CD4-positive, alpha-beta memory T cell (primary cell): ENCODE results near the gene THOC6. TPM values are rescaled to one million over a fixed set of nuclear protein-coding genes. Genes with fewer than 3 reads are reported as not detected.
A peak's percentile ranks its signal among the peaks of the same experiment; 100 is the strongest.

Experiments
- CTCF ChIA-PET: fragments of 350-600 bp; sonication (Branson Sonifier 250); formaldehyde crosslinking; loops from one replicate; lab custom pipeline; 2021; ENCODE audit warnings: inconsistent platforms; ENCODE audit not compliant: partially characterized antibody; lab: Charles Lee
- POLR2A ChIA-PET: fragments of 350-600 bp; sonication (Branson Sonifier 250); formaldehyde crosslinking; loops from one replicate; lab custom pipeline; 2021; ENCODE audit not compliant: partially characterized antibody; lab: Charles Lee
- DNase-seq, 5 donors: peaks; one replicate each; pipeline versions ENCODE4 v3.0.0 to v3.0.0-alpha.2; 2020 to 2022; ENCODE audit warnings: mixed read lengths in 1 of 5
- H3K27ac ChIP-seq: one replicate; pipeline ENCODE4 v1.7.0; 2013; ENCODE audit warnings: low read depth, low read length
- H3K27me3 ChIP-seq: 2 replicates; pipeline ENCODE4 v1.7.0; 2013; ENCODE audit warnings: mild to moderate bottlenecking, low read length, moderate library complexity; ENCODE audit not compliant: insufficient read depth
- H3K36me3 ChIP-seq: 2 replicates; pipeline ENCODE4 v1.7.0; 2013; ENCODE audit warnings: mild to moderate bottlenecking, low read length, moderate library complexity; ENCODE audit not compliant: insufficient read depth
- H3K4me1 ChIP-seq: 2 replicates; pipeline ENCODE4 v1.7.0; 2013; ENCODE audit warnings: mild to moderate bottlenecking, low read length, moderate library complexity; ENCODE audit not compliant: insufficient read depth
- H3K4me3 ChIP-seq, 2 donors: one replicate each; pipeline ENCODE4 v1.7.0; 2013; ENCODE audit warnings: low read length in 2 of 2, mild to moderate bottlenecking in 1 of 2
- H3K9me3 ChIP-seq, 2 donors: one replicate each; pipeline ENCODE4 v1.7.0; 2013; ENCODE audit warnings: low read length in 2 of 2, control low read depth in 1 of 2; ENCODE audit not compliant: control insufficient read depth in 1 of 2
- H3K27ac Mint-ChIP-seq, 7 donors: one replicate each; pipeline ENCODE4 v1.8.0; 2020 to 2021; ENCODE audit warnings: mixed read lengths in 7 of 7, mild to moderate bottlenecking in 6 of 7, inconsistent platforms in 3 of 7, moderate library complexity in 3 of 7
- H3K27me3 Mint-ChIP-seq, 2 donors: one replicate each; pipeline ENCODE4 v1.8.0; 2020 to 2021; ENCODE audit warnings: mixed read lengths in 2 of 2
- H3K36me3 Mint-ChIP-seq, 2 donors: one replicate each; pipeline ENCODE4 v1.8.0; 2020 to 2021; ENCODE audit warnings: mixed read lengths in 2 of 2, inconsistent platforms in 1 of 2, mild to moderate bottlenecking in 1 of 2
- H3K4me1 Mint-ChIP-seq, 4 donors: one replicate each; pipeline ENCODE4 v1.8.0; 2020 to 2021; ENCODE audit warnings: mixed read lengths in 4 of 4, mild to moderate bottlenecking in 1 of 4
- H3K4me3 Mint-ChIP-seq, 8 donors: one replicate each; pipeline ENCODE4 v1.8.0; 2020 to 2021; ENCODE audit warnings: mixed read lengths in 8 of 8, mild to moderate bottlenecking in 7 of 8, moderate library complexity in 6 of 8, inconsistent platforms in 3 of 8
- H3K9me3 Mint-ChIP-seq, 8 donors: one replicate each; pipeline ENCODE4 v1.8.0; 2020 to 2021; ENCODE audit warnings: mixed read lengths in 8 of 8, mild to moderate bottlenecking in 5 of 8, inconsistent platforms in 3 of 8, moderate library complexity in 1 of 8
- intact Hi-C: fragments of 100-400 bp; cut with micrococcal nuclease; formaldehyde crosslinking; loops from one replicate; pipeline ENCODE4 v1.15.1; 2023
- polyA plus RNA-seq, 2 donors: library from polyadenylated mRNA; unstranded; fragments of 300-500 nt; fragmentation: Illumina TruSeq; gene quantifications; one replicate each; pipeline ENCODE4 v1.2.3, GENCODE V29; 2021
- total RNA-seq, 2 experiments: library from RNA; stranded (reverse); gene quantifications; one replicate each; pipeline ENCODE4 v1.2.3, GENCODE V29; 2021

The THOC6 gene
- total and polyA plus RNA-seq, 4 experiments from 2014 or later = 18.4 to 48.8 (median 32.0) TPM

DNA sequence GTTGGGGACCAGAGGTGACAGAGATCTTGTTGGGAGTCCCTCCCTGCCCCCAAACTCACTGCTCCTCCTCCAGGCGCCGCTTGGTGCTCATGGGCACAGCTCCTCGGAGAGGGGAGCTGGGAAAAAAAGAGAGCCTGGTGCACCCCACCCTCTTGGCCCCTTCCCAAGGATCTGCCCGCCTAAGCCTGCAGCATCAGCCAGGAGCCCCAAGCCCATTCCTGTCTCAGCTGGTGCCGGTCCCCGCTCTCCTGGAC lies 493 bp upstream of the THOC6 start:
- H3K4me1 Mint-ChIP-seq = peaks cover 21 to 68% (median 44%) of the 10 kb centered on the region in 4 donors
- H3K36me3 ChIP-seq = peaks cover 20% of the 10 kb centered on the region
- H3K36me3 Mint-ChIP-seq = peaks cover 3 to 22% of the 10 kb centered on the region in 2 donors
- ChIA-PET POLR2A (interaction anchor here (0.6 to 5.9 kb wide), 9 partner anchors 7 to 127 kb away, joined by 3 to 89 read pairs (median 7); partner anchors contain the start of genes MMP25, PKMYT1 and ZNF213), CTCF (interaction anchor here (0.9 to 18.6 kb wide), 7 partner anchors 8 to 148 kb away, joined by 3 to 444 read pairs (median 4); partner anchors contain the start of gene CLDN9)
- peak overlapping the region; percentile 92 to 99 (median 98) for H3K27ac Mint-ChIP-seq
- intact Hi-C loops = loop anchor here (10.0 kb wide), 1 partner anchor 119 kb away; no protein-coding TSS in a partner anchor
- H3K27ac ChIP-seq = peak overlapping the region; percentile 90
- H3K27me3 ChIP-seq = no peaks in the 10 kb centered on the region
- no peaks in the 10 kb centered on the region for H3K9me3 ChIP-seq
- H3K4me3 ChIP-seq = peak overlapping the region; percentile 38 to 85
- H3K4me3 Mint-ChIP-seq = peak overlapping the region; percentile 87 to 97 (median 93)
- peaks cover 50% of the 10 kb centered on the region for H3K4me1 ChIP-seq
- H3K27me3 Mint-ChIP-seq = peaks cover 0 to 2% of the 10 kb centered on the region in 2 donors
- H3K9me3 Mint-ChIP-seq = no peaks in the 10 kb centered on the region
- no peak for DNase-seq

DNA sequence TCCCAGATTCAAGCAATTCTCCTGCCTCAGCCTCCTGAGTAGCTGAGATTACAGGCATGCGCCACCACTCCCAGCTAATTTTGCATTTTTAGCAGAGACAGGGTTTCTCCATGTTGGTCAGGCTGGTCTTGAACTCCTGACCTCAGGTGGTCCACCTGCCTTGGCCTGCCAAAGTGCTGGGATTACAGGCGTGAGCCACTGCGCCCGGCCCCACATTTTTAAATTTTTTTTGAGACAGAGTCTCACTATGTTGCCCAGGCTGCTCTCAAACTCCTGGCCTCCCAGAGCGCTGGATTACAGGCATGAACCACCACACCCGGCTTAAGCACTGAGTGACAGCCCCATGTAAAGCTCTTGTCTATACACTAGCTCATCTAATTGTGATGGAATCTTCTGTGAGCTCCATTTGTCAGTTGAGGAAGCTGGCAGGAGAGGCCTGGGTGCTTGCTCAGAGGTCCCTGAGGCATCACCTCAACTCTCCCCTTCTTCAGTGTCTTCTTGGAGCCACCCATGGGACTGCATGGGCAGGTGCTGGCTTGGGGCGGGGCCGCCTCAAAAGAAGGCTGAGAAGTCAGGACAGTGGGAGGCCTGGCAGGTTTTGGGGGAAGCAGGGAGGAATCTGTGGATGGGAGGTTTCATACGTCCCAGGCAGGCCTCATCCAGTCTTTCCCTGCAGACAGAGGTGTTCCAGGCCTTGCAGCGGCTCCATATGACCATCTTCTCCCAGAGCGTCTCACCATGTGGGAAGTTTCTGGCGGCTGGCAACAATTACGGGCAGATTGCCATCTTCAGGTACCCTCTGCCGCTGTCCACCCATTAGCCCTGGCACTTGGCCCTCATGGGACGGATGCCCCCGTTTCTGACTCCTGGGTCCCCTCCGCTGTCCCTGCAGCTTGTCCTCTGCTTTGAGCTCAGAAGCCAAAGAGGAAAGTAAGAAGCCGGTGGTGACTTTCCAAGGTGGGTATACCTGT lies 1.5 kb downstream of the THOC6 start:
- Mint-ChIP-seq H3K4me3 (peak overlapping the region in 2 of 8 donors; percentile 12 to 26), H3K27ac (peak overlapping the region in 1 of 7 donors; percentile 42), H3K27me3 (peaks cover 4% of the 10 kb centered on the region in 2 donors), H3K9me3 (peaks cover 0 to 1% (median 0%) of the 10 kb centered on the region in 8 donors), H3K4me1 (peaks cover 25 to 69% (median 49%) of the 10 kb centered on the region in 4 donors), H3K36me3 (peaks cover 3 to 22% of the 10 kb centered on the region in 2 donors)
- Histone ChIP-seq H3K4me1 (peaks cover 61% of the 10 kb centered on the region), H3K27me3 (peaks cover 6% of the 10 kb centered on the region), H3K4me3 (no peak overlapping the region), H3K27ac (no peak overlapping the region), H3K9me3 (no peaks in the 10 kb centered on the region), H3K36me3 (peaks cover 20% of the 10 kb centered on the region)
- intact Hi-C loops = loop anchor here (10.0 kb wide), 1 partner anchor 121 kb away; no protein-coding TSS in a partner anchor
- CTCF ChIA-PET = interaction anchor here (0.7 to 18.6 kb wide), 6 partner anchors 9 to 837 kb away, joined by 3 to 444 read pairs (median 8); partner anchors contain the start of gene CLDN9
- POLR2A ChIA-PET = interaction anchor here (2.2 to 2.4 kb wide), 3 partner anchors 20 to 109 kb away, joined by 5 to 11 read pairs (median 7); partner anchors contain the start of genes MMP25 and ZNF213
- peak in 1 of 5 donors; percentile 32 for DNase-seq

DNA sequence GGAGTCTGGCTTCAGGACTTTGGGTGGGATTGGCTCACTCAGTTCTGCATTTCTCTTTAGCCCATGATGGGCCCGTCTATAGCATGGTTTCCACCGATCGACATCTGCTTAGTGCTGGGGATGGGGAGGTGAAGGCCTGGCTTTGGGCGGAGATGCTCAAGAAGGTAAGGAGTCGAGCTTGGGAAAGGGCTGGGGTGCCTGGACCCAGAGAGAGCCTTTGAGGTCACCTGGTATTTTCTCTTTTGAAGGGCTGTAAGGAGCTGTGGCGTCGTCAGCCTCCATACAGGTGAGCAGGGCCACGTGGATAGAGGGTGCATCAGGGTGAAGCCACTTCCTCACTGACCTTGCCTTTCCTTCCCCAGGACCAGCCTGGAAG lies 2.2 kb downstream of the THOC6 start:
- H3K9me3 ChIP-seq = no peaks in the 10 kb centered on the region
- H3K36me3 Mint-ChIP-seq = peaks cover 3 to 22% of the 10 kb centered on the region in 2 donors
- H3K4me3 ChIP-seq = no peak overlapping the region
- peaks cover 25 to 62% (median 48%) of the 10 kb centered on the region in 4 donors for H3K4me1 Mint-ChIP-seq
- DNase-seq = no peak
- intact Hi-C loops = loop anchor here (10.0 kb wide), 1 partner anchor 121 kb away; no protein-coding TSS in a partner anchor
- peak overlapping the region in 1 of 7 donors; percentile 42 for H3K27ac Mint-ChIP-seq
- H3K36me3 ChIP-seq = peaks cover 20% of the 10 kb centered on the region
- ChIA-PET POLR2A (no interaction called here), CTCF (interaction anchor here (1.1 to 18.6 kb wide), 5 partner anchors 8 to 105 kb away, joined by 5 to 444 read pairs (median 22); partner anchors contain the start of genes CLDN9 and ZNF213)
- H3K4me3 Mint-ChIP-seq = peak overlapping the region in 2 of 8 donors; percentile 26 to 41
- H3K27ac ChIP-seq = no peak overlapping the region
- H3K27me3 ChIP-seq = peaks cover 9% of the 10 kb centered on the region
- peaks cover 56% of the 10 kb centered on the region for H3K4me1 ChIP-seq
- peaks cover 0 to 1% (median 0%) of the 10 kb centered on the region in 8 donors for H3K9me3 Mint-ChIP-seq
- H3K27me3 Mint-ChIP-seq = peaks cover 4% of the 10 kb centered on the region in 2 donors

DNA sequence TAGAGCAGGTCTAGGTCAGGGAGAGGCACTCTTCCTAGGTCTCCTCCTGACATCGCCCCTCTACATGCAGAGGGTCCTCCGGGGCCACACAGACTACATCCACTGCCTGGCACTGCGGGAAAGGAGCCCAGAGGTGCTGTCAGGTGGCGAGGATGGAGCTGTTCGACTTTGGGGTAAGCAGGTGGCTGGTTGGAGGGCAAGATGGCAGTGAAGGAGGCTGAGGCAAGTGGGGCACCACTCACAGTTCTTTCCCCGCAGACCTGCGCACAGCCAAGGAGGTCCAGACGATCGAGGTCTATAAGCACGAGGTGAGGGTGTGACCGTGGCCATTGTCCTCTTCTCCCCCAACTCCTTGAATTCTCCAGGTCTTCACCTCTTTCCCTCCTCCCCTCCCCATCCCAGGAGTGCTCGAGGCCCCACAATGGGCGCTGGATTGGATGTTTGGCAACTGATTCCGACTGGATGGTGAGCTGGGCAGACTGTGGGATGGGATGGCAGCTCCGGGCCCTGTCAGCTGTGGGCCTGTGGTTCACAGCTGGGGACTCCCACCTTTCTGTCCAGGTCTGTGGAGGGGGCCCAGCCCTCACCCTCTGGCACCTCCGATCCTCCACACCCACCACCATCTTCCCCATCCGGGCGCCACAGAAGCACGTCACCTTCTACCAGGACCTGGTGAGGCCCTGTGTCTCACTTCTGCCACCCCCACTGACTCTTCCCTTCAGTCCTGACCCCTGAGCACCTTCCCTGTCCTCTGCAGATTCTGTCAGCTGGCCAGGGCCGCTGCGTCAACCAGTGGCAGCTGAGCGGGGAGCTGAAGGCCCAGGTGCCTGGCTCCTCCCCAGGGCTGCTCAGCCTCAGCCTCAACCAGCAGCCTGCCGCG lies 3.0 kb downstream of the THOC6 start:
- POLR2A ChIA-PET = interaction anchor here (1.0 to 5.4 kb wide), 8 partner anchors 19 to 124 kb away, joined by 4 to 37 read pairs (median 6); no protein-coding TSS in a partner anchor
- CTCF ChIA-PET = interaction anchor here (1.1 to 18.6 kb wide), 12 partner anchors 7 to 227 kb away, joined by 3 to 444 read pairs (median 13); partner anchors contain the start of genes CLDN9, MMP25, TNFRSF12A and ZNF213
- peaks cover 20 to 59% (median 40%) of the 10 kb centered on the region in 4 donors for H3K4me1 Mint-ChIP-seq
- H3K36me3 ChIP-seq = peaks cover 20% of the 10 kb centered on the region
- H3K9me3 Mint-ChIP-seq = peaks cover 0 to 1% (median 0%) of the 10 kb centered on the region in 8 donors
- no peak overlapping the region for H3K4me3 ChIP-seq
- peaks cover 9% of the 10 kb centered on the region for H3K27me3 ChIP-seq
- H3K4me3 Mint-ChIP-seq = peak overlapping the region in 2 of 8 donors; percentile 26 to 59
- intact Hi-C loops = loop anchor here (10.0 kb wide), 1 partner anchor 122 kb away; no protein-coding TSS in a partner anchor
- peaks cover 48% of the 10 kb centered on the region for H3K4me1 ChIP-seq
- H3K27ac Mint-ChIP-seq = peak overlapping the region in 2 of 7 donors; percentile 42 to 61
- H3K27ac ChIP-seq = no peak overlapping the region
- DNase-seq = no peak
- peaks cover 4 to 7% of the 10 kb centered on the region in 2 donors for H3K27me3 Mint-ChIP-seq
- H3K9me3 ChIP-seq = no peaks in the 10 kb centered on the region
- peaks cover 3 to 17% of the 10 kb centered on the region in 2 donors for H3K36me3 Mint-ChIP-seq

DNA sequence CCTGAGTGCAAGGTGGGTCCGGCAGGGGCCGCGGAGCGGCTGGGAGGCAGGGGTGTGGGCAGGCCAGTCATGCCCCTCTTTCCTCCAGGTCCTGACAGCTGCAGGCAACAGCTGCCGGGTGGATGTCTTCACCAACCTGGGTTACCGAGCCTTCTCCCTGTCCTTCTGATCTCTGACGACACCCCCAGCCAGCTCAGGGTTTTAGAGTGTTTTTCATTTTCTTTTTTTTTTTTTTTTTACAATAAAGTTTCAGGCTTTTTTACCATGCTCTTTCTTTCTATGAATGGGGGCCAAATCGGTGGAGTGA lies 3.6 kb downstream of the THOC6 start:
- Mint-ChIP-seq H3K27ac (no peak overlapping the region), H3K4me3 (peak overlapping the region in 1 of 8 donors; percentile 26), H3K9me3 (peaks cover 0 to 1% (median 0%) of the 10 kb centered on the region in 8 donors), H3K36me3 (peaks cover 3 to 14% of the 10 kb centered on the region in 2 donors), H3K4me1 (peaks cover 17 to 53% (median 35%) of the 10 kb centered on the region in 4 donors), H3K27me3 (peaks cover 6 to 9% of the 10 kb centered on the region in 2 donors)
- peaks cover 20% of the 10 kb centered on the region for H3K36me3 ChIP-seq
- no peak overlapping the region for H3K4me3 ChIP-seq
- peaks cover 42% of the 10 kb centered on the region for H3K4me1 ChIP-seq
- no peaks in the 10 kb centered on the region for H3K9me3 ChIP-seq
- intact Hi-C loops = loop anchor here (10.0 kb wide), 1 partner anchor 123 kb away; no protein-coding TSS in a partner anchor
- DNase-seq = no peak
- CTCF ChIA-PET = interaction anchor here (0.7 to 18.6 kb wide), 28 partner anchors 8 to 255 kb away, joined by 3 to 444 read pairs (median 5); partner anchors contain the start of genes BICDL2, CLDN9, MMP25 and TNFRSF12A
- H3K27ac ChIP-seq = no peak overlapping the region
- POLR2A ChIA-PET = interaction anchor here (0.7 to 5.4 kb wide), 12 partner anchors 20 to 131 kb away, joined by 3 to 37 read pairs (median 6); partner anchors contain the start of gene ZNF213
- H3K27me3 ChIP-seq = peaks cover 11% of the 10 kb centered on the region
